ENCODE results near the gene USP6NL.

The USP6NL gene

DNA sequence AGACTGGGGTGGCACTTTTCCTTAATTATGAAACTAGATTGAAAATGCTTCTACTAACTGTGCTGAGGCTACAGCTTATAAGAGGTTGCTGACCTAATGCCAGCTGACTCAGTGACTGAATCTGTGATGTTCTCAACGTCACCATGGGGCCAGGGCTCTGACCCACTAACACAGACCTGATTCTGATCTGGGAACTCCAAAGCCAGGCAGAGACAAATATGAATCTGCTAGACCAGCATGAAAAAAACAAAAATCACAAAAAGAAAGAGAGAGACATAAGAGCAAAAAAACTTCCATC is 16.1 kb downstream of the USP6NL start:
- DNase-seq (ENCODE audit: low read depth) = peak; percentile 88
- H3K4me3 ChIP-seq (ENCODE audit: control insufficient read depth, low read depth, low read length) = no peak overlapping the region
- TF ChIP-seq CTCF (conservative IDR thresholded peaks at IDR 0.05; ENCODE audit: control insufficient read depth, insufficient read depth, low read depth, low read length) = no peak

DNA sequence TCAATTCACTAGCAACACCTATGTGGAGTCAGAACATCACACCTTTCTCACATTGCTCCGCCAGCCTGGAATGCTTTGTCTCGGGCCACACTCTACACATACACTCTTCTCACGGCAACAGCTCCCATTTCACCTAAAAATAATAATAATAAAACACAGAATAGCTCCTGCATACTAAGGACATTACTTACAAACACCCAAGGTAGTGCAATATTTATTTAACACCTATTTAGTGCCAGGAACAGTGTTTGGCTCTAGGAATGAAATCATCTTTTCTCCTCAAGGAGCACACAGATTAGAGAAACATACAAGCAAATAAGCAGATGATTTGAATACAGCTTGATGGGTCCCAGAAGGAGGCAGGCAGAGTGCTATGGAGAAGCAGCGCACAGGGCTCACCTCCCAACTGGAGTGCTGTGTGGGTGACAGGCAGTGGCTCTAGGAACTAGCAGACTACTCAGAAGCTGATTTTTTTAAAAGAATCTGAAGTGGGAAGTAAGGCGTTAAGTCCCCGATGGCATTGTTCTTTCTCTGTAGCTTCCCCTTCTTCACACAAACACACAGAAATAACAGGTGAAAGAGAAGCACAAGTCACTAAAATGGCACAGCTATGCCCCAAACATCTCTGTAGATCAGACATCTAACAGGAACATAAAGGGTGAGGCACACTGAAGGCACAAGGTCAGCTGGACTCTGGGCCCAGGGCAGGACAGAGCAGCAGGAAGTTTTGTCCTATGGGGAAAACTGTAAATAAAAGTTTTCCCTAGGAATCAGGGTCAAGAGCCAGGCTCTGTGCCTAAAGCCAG is 16.7 kb downstream of the USP6NL start:
- TF ChIP-seq CTCF (conservative IDR thresholded peaks at IDR 0.05; ENCODE audit: control insufficient read depth, insufficient read depth, low read depth, low read length) = no peak
- DNase-seq (ENCODE audit: low read depth) = no peak
- H3K4me3 ChIP-seq (ENCODE audit: control insufficient read depth, low read depth, low read length) = no peak overlapping the region

GRCh38 chr10:11593612-11594011 is 17.8 kb downstream of the USP6NL start:
- H3K4me3 ChIP-seq (ENCODE audit: control insufficient read depth, low read depth, low read length) = no peak overlapping the region
- no peak for TF ChIP-seq CTCF (conservative IDR thresholded peaks at IDR 0.05; ENCODE audit: control insufficient read depth, insufficient read depth, low read depth, low read length)
- DNase-seq (ENCODE audit: low read depth) = no peak

DNA sequence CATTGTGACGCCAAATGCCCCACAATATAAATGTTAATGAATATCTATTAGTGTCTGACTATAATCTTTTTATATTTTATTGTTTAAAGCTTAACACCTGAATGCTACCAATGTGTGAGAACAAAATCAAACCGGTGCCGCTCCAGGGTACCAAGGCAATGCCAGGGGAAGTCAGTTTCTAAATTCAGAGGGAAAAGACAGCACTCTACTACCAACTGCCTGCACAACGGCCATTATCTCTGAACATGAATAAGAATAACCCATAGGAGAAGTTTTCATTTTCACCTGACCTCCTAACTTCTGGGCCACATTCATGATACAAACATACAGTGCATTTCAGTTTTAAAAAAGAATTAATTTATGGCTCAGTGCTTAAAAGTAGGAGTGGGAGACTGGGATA is 21.7 kb downstream of the USP6NL start:
- no peak overlapping the region for H3K4me3 ChIP-seq (ENCODE audit: control insufficient read depth, low read depth, low read length)
- TF ChIP-seq CTCF (conservative IDR thresholded peaks at IDR 0.05; ENCODE audit: control insufficient read depth, insufficient read depth, low read depth, low read length) = no peak
- DNase-seq (ENCODE audit: low read depth) = no peak

DNA sequence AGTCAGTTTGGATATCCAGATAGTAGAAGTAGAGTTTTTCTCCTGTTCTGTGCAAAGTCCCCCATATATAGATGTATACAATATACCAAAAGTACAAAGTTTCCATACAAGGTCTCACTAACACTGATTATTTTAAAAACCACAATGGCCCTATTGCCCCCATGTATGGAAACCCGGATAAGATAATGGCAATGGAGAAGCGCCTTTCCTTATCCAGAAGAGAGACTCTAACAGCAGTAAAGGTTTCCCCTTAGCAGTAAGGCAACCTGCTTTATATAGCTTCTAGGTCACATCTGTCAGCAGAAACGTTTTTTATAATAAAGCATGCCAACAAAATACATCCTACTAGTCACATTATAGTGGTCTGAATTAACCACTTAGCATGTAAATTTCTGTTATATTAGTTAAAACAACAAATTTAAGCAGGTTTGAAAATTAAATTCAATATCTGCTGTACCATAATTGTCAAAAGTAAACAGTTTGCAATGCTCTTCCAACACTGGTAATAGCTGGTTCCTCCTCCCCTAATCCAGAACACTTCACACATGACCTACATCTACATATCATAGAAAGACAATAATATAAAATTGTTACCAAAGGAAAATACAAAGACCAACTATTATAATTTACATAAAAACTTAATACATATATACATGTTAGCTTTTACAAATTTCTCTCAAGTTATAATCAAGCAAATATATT is 22.4 kb downstream of the USP6NL start:
- no peak overlapping the region for H3K4me3 ChIP-seq (ENCODE audit: control insufficient read depth, low read depth, low read length)
- no peak for TF ChIP-seq CTCF (conservative IDR thresholded peaks at IDR 0.05; ENCODE audit: control insufficient read depth, insufficient read depth, low read depth, low read length)
- no peak for DNase-seq (ENCODE audit: low read depth)

DNA sequence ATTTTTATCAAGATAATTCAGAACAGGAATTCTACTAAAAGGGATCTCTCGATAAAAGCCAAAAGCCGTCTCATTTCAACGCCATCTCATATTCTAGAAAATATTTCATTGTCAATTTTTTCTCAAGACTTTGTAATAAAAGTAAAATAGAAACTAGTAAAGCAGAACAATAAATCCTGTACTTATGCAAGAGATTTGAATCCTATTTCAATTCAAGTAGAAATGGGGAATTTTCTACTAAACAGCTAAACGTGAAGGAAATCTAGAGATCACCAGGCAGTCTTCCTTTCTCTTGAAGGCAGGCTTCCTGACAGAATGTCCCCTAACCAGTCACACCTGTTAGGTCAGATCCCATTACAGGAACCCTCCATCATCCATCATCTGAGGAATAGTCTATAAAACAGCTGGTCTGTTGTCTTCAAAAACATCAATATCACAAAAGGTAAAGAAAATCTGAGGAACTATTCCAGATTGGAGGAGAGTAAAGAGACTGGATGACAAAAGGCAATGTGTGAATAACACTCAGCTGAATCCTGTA is 23.7 kb downstream of the USP6NL start:
- no peak for DNase-seq (ENCODE audit: low read depth)
- no peak overlapping the region for H3K4me3 ChIP-seq (ENCODE audit: control insufficient read depth, low read depth, low read length)
- TF ChIP-seq CTCF (conservative IDR thresholded peaks at IDR 0.05; ENCODE audit: control insufficient read depth, insufficient read depth, low read depth, low read length) = no peak

Measured in fibroblast of mammary gland (primary cell).